ENCODE measurements around the gene SLC5A11. TPM values are rescaled to one million over a fixed set of nuclear protein-coding genes. Genes with fewer than 3 reads are reported as not detected.
A peak's percentile ranks its signal among the peaks of the same experiment; 100 is the strongest.
"Not testable (repeated sequence)": the region's sequence is repeated elsewhere in the genome, so short reads cannot be mapped to it uniquely, and the experiment has no call there.

Gene SLC5A11, protein sequence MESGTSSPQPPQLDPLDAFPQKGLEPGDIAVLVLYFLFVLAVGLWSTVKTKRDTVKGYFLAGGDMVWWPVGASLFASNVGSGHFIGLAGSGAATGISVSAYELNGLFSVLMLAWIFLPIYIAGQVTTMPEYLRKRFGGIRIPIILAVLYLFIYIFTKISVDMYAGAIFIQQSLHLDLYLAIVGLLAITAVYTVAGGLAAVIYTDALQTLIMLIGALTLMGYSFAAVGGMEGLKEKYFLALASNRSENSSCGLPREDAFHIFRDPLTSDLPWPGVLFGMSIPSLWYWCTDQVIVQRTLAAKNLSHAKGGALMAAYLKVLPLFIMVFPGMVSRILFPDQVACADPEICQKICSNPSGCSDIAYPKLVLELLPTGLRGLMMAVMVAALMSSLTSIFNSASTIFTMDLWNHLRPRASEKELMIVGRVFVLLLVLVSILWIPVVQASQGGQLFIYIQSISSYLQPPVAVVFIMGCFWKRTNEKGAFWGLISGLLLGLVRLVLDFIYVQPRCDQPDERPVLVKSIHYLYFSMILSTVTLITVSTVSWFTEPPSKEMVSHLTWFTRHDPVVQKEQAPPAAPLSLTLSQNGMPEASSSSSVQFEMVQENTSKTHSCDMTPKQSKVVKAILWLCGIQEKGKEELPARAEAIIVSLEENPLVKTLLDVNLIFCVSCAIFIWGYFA
- total RNA-seq, result not detected
- polyA plus RNA-seq, result 0.02 TPM
- long read RNA-seq, donor 1, result 0 reads
- long read RNA-seq, donor 2, result 0 reads
- long read RNA-seq, donor 3, result 0 reads
- long read RNA-seq, donor 4, result 0 reads

- intact Hi-C loops (cut with DNase I), result no loop called here
- H3K4me3 ChIP-seq (ENCODE audit: low read length), result no peak within 1 kb of the TSS
- no peaks in the 10 kb centered on the region for H3K9me3 ChIP-seq (ENCODE audit: control insufficient read depth, low read length)
- DNase-seq (no peak), ATAC-seq (peak in 1 of 2 donors; percentile 14)
- H3K27ac ChIP-seq (ENCODE audit: low read length), result no peak within 1 kb of the TSS
- no peaks in the 10 kb centered on the region for H3K4me1 ChIP-seq (ENCODE audit: control insufficient read depth, insufficient read depth, low read length)
- 67% methylated on average over 21 of the region's 21 CpGs for WGBS
- no peaks in the 10 kb centered on the region for H3K27me3 ChIP-seq (ENCODE audit: control insufficient read depth, insufficient read depth)
These were observed at the start of gene SLC5A11 for GRCh38 chr16:24845726-24846547. Gene SLC5A11 (plus strand): TSS chr16:24845963. CDS start chr16:24858644, 12,681 bp downstream.

- ATAC-seq, result peak in 1 of 2 donors; percentile 22
- intact Hi-C loops (cut with DNase I), result loop anchor here (5.0 to 10.0 kb wide), 3 partner anchors 226 to 238 kb away; no protein-coding TSS in a partner anchor
- no peaks in the 10 kb centered on the region for H3K27me3 ChIP-seq (ENCODE audit: control insufficient read depth, insufficient read depth)
- H3K9me3 ChIP-seq (ENCODE audit: control insufficient read depth, low read length), result no peaks in the 10 kb centered on the region
- DNase-seq, result no peak
- no peak overlapping the region for H3K27ac ChIP-seq (ENCODE audit: low read length)
- 81% methylated on average over 4 of the region's 4 CpGs for whole genome bisulfite sequencing
- no peaks in the 10 kb centered on the region for H3K4me1 ChIP-seq (ENCODE audit: control insufficient read depth, insufficient read depth, low read length)
- no peak overlapping the region for H3K4me3 ChIP-seq (ENCODE audit: low read length)
These were observed 45.2 kb upstream of the SLC5A11 start for GRCh38 chr16:24800586-24800985.

DNA sequence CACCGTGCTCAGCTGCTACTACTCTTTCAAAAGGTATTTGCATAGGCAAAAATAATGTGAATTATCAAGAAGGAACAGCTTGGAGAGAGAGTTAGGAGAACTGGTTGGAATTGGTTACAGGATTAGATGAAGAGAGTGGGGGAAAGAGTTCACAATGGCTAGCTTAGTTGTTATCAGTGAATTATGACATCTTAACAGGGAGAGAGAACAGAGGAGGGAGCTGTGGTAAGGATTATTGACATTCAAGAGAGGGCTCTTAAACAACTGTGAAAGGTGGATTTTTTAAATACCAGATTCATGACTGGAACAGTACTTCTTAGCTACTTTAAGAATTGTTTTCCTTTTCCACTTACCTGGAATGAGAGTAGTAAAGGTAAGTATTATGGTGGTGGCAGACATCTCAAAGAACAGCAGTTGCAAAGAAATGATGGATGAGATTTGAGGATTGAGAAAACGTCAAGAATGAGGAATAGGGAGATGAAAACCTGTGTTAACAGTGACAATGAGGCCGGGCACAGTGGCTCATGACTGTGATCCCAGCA, 43.9 kb upstream of the SLC5A11 start:
- no peak overlapping the region for H3K27ac ChIP-seq (ENCODE audit: low read length)
- H3K4me1 ChIP-seq (ENCODE audit: control insufficient read depth, insufficient read depth, low read length), result no peaks in the 10 kb centered on the region
- ATAC-seq, result no peak
- no peaks in the 10 kb centered on the region for H3K27me3 ChIP-seq (ENCODE audit: control insufficient read depth, insufficient read depth)
- no peaks in the 10 kb centered on the region for H3K9me3 ChIP-seq (ENCODE audit: control insufficient read depth, low read length)
- no peak overlapping the region for H3K4me3 ChIP-seq (ENCODE audit: low read length)
- intact Hi-C loops (cut with DNase I), result loop anchor here (5.0 to 10.0 kb wide), 3 partner anchors 227 to 240 kb away; no protein-coding TSS in a partner anchor
- DNase-seq, result no peak
- 88% methylated on average over 3 of the region's 3 CpGs for WGBS

DNA sequence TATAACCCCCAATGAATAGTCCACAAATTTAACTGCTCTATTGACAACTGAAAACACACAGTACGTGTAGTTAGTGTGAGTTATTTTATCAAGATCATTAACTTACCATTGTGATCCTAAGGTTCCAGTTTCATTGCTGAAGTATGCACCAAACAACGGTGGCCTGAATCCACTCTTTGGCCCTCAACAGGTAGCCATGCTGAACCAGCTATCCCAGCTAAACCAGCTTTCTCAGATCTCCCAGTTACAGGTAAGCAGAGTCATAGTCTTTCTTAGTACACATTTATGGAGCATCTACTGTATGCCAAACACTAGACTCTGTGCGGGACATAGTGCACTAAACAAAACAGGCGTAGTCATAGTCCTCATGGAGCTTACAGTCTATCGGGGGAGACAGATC, 40.3 kb upstream of the SLC5A11 start:
- Histone ChIP-seq H3K4me3 (ENCODE audit: low read length) (no peak overlapping the region), H3K27me3 (ENCODE audit: control insufficient read depth, insufficient read depth) (no peaks in the 10 kb centered on the region), H3K4me1 (ENCODE audit: control insufficient read depth, insufficient read depth, low read length) (no peaks in the 10 kb centered on the region), H3K27ac (ENCODE audit: low read length) (no peak overlapping the region), H3K9me3 (ENCODE audit: control insufficient read depth, low read length) (no peaks in the 10 kb centered on the region)
- no peak for ATAC-seq
- WGBS, result 92% methylated on average over 5 of the region's 5 CpGs
- intact Hi-C loops (cut with DNase I), result loop anchor here in 3 of 4 donors (10.0 kb wide), 2 partner anchors 231 to 241 kb away; no protein-coding TSS in a partner anchor
- DNase-seq, result no peak

DNA sequence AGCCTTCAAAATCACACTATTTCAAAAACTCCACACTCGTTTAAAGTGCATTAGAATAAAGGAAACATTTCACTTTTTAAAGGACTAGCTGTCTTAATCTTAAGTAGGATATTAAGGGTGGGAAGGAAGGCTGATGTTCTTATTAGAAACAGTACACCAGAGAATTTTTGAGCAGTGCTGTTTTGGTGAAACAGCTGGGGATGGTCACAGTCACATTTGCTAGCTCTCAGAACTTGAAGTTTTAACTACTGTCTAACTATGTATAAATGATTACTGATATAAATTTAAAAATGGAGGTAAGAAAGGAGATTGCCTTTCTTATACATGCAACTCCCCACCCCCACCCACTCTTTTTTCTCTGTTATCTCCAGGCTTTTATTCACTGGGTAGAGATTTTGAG, 38.5 kb upstream of the SLC5A11 start:
- no peak for DNase-seq
- Histone ChIP-seq H3K27me3 (ENCODE audit: control insufficient read depth, insufficient read depth) (no peaks in the 10 kb centered on the region), H3K27ac (ENCODE audit: low read length) (no peak overlapping the region), H3K4me1 (ENCODE audit: control insufficient read depth, insufficient read depth, low read length) (no peaks in the 10 kb centered on the region), H3K4me3 (ENCODE audit: low read length) (no peak overlapping the region), H3K9me3 (ENCODE audit: control insufficient read depth, low read length) (no peaks in the 10 kb centered on the region)
- WGBS, result 61% methylated on average over 1 of the region's 1 CpG
- intact Hi-C loops (cut with DNase I), result loop anchor here in 3 of 4 donors (10.0 kb wide), 2 partner anchors 232 to 242 kb away; no protein-coding TSS in a partner anchor
- no peak for ATAC-seq

GRCh38 chr16:24810951-24811843, 34.6 kb upstream of the SLC5A11 start:
- intact Hi-C loops (cut with DNase I), result no loop called here
- WGBS, result 74% methylated on average over 11 of the region's 11 CpGs
- Histone ChIP-seq H3K4me3 (ENCODE audit: low read length) (no peak overlapping the region), H3K4me1 (ENCODE audit: control insufficient read depth, insufficient read depth, low read length) (no peaks in the 10 kb centered on the region), H3K27ac (ENCODE audit: low read length) (no peak overlapping the region), H3K9me3 (ENCODE audit: control insufficient read depth, low read length) (no peaks in the 10 kb centered on the region), H3K27me3 (ENCODE audit: control insufficient read depth, insufficient read depth) (no peaks in the 10 kb centered on the region)
- ATAC-seq (no peak), DNase-seq (no peak)

GRCh38 chr16:24812813-24813212, 33.0 kb upstream of the SLC5A11 start:
- H3K4me3 ChIP-seq (ENCODE audit: low read length); H3K9me3 ChIP-seq (ENCODE audit: control insufficient read depth, low read length); intact Hi-C loops (cut with DNase I); H3K27me3 ChIP-seq (ENCODE audit: control insufficient read depth, insufficient read depth); H3K27ac ChIP-seq (ENCODE audit: low read length); H3K4me1 ChIP-seq (ENCODE audit: control insufficient read depth, insufficient read depth, low read length); DNase-seq; ATAC-seq: not testable (repeated sequence)
- WGBS, result 86% methylated on average over 6 of the region's 6 CpGs

DNA sequence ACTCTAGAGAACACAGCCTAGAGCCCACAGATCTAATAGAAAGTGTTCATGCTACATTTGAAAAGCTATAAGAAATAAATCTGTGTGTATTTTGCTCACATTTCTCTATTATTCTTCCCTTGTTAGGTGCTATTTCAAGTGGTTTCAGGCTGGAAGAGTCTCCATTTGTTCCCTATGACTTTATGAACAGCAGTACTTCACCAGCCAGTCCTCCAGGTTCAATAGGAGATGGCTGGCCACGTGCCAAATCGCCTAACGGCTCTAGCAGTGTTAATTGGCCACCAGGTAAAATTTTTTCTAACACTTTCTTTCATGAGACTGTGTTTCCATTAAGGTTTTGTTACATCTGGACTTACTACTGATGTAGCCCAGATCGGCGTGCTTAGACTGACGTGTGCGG, 30.7 kb upstream of the SLC5A11 start:
- no peak overlapping the region for H3K4me3 ChIP-seq (ENCODE audit: low read length)
- ATAC-seq (no peak), DNase-seq (no peak)
- H3K9me3 ChIP-seq (ENCODE audit: control insufficient read depth, low read length), result no peaks in the 10 kb centered on the region
- no peaks in the 10 kb centered on the region for H3K27me3 ChIP-seq (ENCODE audit: control insufficient read depth, insufficient read depth)
- no peak overlapping the region for H3K27ac ChIP-seq (ENCODE audit: low read length)
- H3K4me1 ChIP-seq (ENCODE audit: control insufficient read depth, insufficient read depth, low read length), result no peaks in the 10 kb centered on the region
- 85% methylated on average over 7 of the region's 7 CpGs for WGBS
- intact Hi-C loops (cut with DNase I), result no loop called here

DNA sequence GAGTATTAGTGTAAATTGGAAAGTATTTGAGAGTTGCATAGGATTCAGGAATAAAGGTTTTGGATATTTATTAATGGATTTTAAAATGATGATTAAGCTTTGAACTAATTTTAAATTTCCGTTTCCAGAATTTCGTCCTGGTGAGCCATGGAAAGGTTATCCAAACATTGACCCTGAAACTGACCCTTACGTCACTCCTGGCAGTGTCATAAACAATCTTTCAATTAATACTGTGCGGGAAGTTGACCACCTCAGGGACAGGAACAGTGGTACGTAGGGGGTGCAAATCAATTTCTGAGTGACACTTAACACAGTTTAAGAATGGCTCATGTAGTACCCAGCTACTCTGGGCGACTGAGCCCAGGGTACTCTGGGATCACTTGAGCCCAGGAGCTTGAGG, 29.1 kb upstream of the SLC5A11 start:
- WGBS, result 80% methylated on average over 6 of the region's 6 CpGs
- no peak for DNase-seq
- Histone ChIP-seq H3K4me1 (ENCODE audit: control insufficient read depth, insufficient read depth, low read length) (no peaks in the 10 kb centered on the region), H3K27ac (ENCODE audit: low read length) (no peak overlapping the region), H3K9me3 (ENCODE audit: control insufficient read depth, low read length) (no peaks in the 10 kb centered on the region), H3K4me3 (ENCODE audit: low read length) (no peak overlapping the region), H3K27me3 (ENCODE audit: control insufficient read depth, insufficient read depth) (no peaks in the 10 kb centered on the region)
- intact Hi-C loops (cut with DNase I), result no loop called here
- ATAC-seq, result no peak

All from right cardiac atrium (tissue), 5 donors.